ENCODE measurements around the gene ATP6V0B.

DNA sequence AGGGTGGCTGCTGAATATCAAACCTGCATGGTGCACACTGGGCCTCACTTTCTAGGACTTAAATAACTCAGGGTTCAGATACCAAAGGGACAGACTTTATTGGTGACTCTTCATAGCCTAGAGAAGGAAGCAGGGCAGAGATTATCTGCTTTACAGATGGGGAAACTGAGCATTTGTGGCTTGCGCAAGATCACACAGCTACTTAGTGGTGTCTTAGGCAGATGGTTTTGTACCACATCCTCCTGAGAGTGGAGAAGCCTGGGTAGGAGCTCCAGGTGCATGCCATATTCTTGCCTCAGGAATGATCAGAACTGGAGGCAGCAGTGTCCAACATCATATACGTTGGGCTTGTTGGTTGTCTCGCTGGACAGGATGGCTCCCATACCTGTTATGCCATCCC lies 11.8 kb upstream of the ATP6V0B start:
- TF ChIP-seq POLR2A (IDR thresholded peaks at IDR 0.05) (no peak), CTCF (IDR thresholded peaks at IDR 0.05) (no peak)
